Tibial artery (tissue), 4 donors: ENCODE data around the gene BCL7B.
A peak's percentile ranks its signal among the peaks of the same experiment; 100 is the strongest.
"Not testable (repeated sequence)": the region's sequence is repeated elsewhere in the genome, so short reads cannot be mapped to it uniquely, and the experiment has no call there.

Source experiments
- DNase-seq, 2 donors: peaks; one replicate each; pipeline ENCODE4 v3.0.0-alpha.2; 2019
- H3K27ac ChIP-seq, 2 donors: fragments of 200-600 bp; sonication (generic) in 1 of 2; 1 replicate in 1 of 2; 2 replicates in 1 of 2; pipeline ENCODE4 v1.5.1; 2018 to 2019; ENCODE audit warnings: mild to moderate bottlenecking in 1 of 2
- H3K27me3 ChIP-seq, 2 donors: fragments of 200-600 bp; sonication (generic) in 1 of 2; one replicate each; pipeline versions ENCODE4 v1.5.1 to v1.6.0; 2016 to 2019
- H3K36me3 ChIP-seq, 3 donors: fragments of 200-600 bp; sonication (generic) in 2 of 3; one replicate each; pipeline ENCODE4 v1.5.1; 2016 to 2019; ENCODE audit warnings: mild to moderate bottlenecking in 2 of 3
- H3K4me1 ChIP-seq, 4 donors: fragments of 200-600 bp; sonication (generic) in 2 of 4; 1 replicate in 3 of 4; 2 replicates in 1 of 4; pipeline ENCODE4 v1.5.1; 2016 to 2019
- H3K4me3 ChIP-seq, 2 donors: fragments of 200-600 bp; sonication (generic) in 1 of 2; 1 replicate in 1 of 2; 2 replicates in 1 of 2; pipeline ENCODE4 v1.5.1; 2018 to 2019; ENCODE audit warnings: mild to moderate bottlenecking in 2 of 2
- H3K9me3 ChIP-seq, 3 donors: fragments of 200-600 bp; sonication (generic) in 1 of 3; one replicate each; pipeline ENCODE4 v1.5.1; 2016 to 2019
- intact Hi-C: fragments of 100-400 bp; cut with DNase I; formaldehyde crosslinking; loops from one replicate; pipeline ENCODE4 v1.15.0; 2023; ENCODE audit warnings: low total_unique reads
- TF ChIP-seq, protein P1 (sequence below), 2 experiments: fragments of 200-600 bp in 1 of 2; fragments of 450-650 bp in 1 of 2; IDR thresholded peaks; one replicate each; pipeline ENCODE4 v1.5.1; 2017 to 2019; ENCODE audit warnings: antibody characterized with exemption in 2 of 2, mild to moderate bottlenecking in 1 of 2, moderate library complexity in 1 of 2

Gene BCL7B

DNA sequence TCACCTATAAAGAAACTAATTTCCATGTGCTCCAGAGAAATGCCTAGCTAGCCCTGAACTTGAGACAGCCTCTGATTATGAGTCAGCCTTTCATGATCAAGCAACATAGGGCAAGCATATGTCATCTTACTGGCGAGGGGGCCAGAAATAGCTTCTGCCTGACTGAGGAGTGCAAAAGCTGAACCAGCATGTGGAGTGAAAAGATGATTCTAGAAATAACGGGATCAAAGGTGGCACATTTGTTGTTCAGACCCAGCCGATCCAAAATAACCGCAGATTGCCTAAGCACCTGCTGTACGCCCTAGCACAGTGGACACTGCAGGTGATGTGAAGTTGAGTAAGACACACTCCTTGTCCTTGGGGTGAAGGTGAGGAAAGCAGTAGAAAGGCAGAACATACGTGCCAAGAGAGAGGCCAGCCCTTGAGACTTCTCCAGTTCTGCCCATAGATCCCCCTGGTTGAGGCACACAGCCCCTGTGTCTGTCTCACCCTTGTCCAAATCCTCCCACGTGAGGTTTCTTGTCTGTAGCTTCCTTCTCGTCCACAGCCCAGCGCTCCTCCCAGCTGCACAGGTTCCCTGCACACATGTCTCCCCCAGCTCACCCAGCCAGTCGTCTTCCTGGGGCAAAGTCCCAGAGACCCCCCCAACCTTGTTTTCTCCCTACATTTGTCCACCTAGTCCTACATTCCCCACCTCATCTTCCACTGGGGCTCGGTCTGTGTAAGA lies 2.8 kb upstream of the BCL7B start:
- Histone ChIP-seq H3K4me3 (no peak overlapping the region), H3K4me1 (peaks cover 0 to 17% (median 14%) of the 10 kb centered on the region in 4 donors), H3K36me3 (no peaks in the 10 kb centered on the region), H3K9me3 (no peaks in the 10 kb centered on the region), H3K27me3 (no peaks in the 10 kb centered on the region), H3K27ac (no peak overlapping the region)
- TF ChIP-seq, protein P1, sequence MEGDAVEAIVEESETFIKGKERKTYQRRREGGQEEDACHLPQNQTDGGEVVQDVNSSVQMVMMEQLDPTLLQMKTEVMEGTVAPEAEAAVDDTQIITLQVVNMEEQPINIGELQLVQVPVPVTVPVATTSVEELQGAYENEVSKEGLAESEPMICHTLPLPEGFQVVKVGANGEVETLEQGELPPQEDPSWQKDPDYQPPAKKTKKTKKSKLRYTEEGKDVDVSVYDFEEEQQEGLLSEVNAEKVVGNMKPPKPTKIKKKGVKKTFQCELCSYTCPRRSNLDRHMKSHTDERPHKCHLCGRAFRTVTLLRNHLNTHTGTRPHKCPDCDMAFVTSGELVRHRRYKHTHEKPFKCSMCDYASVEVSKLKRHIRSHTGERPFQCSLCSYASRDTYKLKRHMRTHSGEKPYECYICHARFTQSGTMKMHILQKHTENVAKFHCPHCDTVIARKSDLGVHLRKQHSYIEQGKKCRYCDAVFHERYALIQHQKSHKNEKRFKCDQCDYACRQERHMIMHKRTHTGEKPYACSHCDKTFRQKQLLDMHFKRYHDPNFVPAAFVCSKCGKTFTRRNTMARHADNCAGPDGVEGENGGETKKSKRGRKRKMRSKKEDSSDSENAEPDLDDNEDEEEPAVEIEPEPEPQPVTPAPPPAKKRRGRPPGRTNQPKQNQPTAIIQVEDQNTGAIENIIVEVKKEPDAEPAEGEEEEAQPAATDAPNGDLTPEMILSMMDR (IDR thresholded peaks at IDR 0.05) = no peak
- no peak for DNase-seq
- intact Hi-C loops = loop anchor here (2.0 kb wide), 1 partner anchor 17 kb away; no protein-coding TSS in a partner anchor

- DNase-seq = peak; percentile 94 to 97
- Histone ChIP-seq H3K27me3 (no peaks in the 10 kb centered on the region), H3K36me3 (peaks cover 2 to 28% (median 10%) of the 10 kb centered on the region in 3 donors), H3K4me1 (peaks cover 0 to 27% (median 19%) of the 10 kb centered on the region in 4 donors), H3K27ac (peak overlapping the region; percentile 90 to 100), H3K4me3 (peak overlapping the region; percentile 74 to 94), H3K9me3 (no peaks in the 10 kb centered on the region)
- TF ChIP-seq, protein P1 (IDR thresholded peaks at IDR 0.05) = no peak
- intact Hi-C loops = no loop called here
These were observed 438 bp downstream of the BCL7B start for GRCh38 chr7:73557108-73557396.

- Histone ChIP-seq H3K36me3 (peaks cover 8 to 34% (median 15%) of the 10 kb centered on the region in 3 donors), H3K27ac (peak overlapping the region; percentile 90 to 100), H3K4me1 (peaks cover 0 to 27% (median 19%) of the 10 kb centered on the region in 4 donors), H3K4me3 (peak overlapping the region; percentile 74 to 94), H3K27me3 (no peaks in the 10 kb centered on the region), H3K9me3 (no peaks in the 10 kb centered on the region)
- no peak for DNase-seq
- TF ChIP-seq, protein P1 (IDR thresholded peaks at IDR 0.05) = no peak
- intact Hi-C loops = no loop called here
These were observed 1.0 kb downstream of the BCL7B start for GRCh38 chr7:73556208-73557107.

DNA sequence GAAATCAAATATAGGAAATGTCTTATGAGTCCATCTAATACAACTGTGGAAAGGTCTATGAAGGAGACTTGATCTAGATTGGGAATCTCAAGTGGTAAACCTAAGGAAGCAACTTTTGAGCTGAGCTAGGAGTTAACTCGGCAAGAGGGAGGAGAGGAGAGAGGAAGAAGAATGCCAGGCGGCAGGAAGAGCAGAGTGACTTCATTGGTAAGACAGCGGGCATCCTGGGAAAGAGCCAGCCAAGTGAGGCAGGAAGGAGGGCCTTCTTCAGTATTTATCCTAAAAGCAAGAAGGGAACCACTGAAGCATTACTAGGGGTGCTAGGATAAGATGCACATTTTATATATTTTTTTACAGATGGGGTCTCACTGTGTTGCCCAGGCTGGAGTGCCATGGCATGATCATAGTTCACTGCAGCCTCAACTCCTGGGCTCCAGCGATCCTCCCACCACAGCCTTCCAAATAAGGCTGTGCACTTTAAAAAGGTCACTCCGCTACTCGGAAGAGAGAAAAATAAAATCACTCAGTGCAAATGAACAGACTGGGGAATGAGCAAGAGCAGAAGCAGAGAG lies 2.0 kb downstream of the BCL7B start:
- intact Hi-C loops = no loop called here
- H3K4me1 ChIP-seq = peaks cover 0 to 27% (median 19%) of the 10 kb centered on the region in 4 donors
- H3K36me3 ChIP-seq = peaks cover 15 to 42% (median 22%) of the 10 kb centered on the region in 3 donors
- peak overlapping the region; percentile 74 to 94 for H3K4me3 ChIP-seq
- H3K27ac ChIP-seq = peak overlapping the region; percentile 90 to 100
- TF ChIP-seq, protein P1 (IDR thresholded peaks at IDR 0.05) = no peak
- no peaks in the 10 kb centered on the region for H3K9me3 ChIP-seq
- H3K27me3 ChIP-seq = no peaks in the 10 kb centered on the region
- DNase-seq = no peak

DNA sequence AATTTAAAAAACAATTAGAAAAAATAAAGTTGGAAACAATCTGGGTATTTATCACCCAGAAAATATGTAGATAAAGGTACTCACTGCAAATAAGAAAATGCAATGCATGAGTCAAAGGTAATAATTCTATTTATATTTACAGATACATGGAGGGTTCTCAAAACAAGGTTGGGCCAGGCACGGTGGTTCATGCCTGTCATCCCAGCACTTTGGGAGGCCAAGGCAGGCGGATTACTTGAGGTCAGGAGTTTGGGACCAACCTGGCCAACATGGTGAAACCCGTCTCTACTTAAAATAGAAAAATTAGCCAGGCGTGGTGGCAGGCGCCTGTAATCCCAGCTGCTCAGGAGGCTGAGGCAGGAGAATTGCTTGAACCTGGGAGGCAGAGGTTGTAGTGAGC lies 7.4 kb downstream of the BCL7B start:
- H3K4me3 ChIP-seq, H3K27ac ChIP-seq, intact Hi-C loops, H3K9me3 ChIP-seq, H3K27me3 ChIP-seq, DNase-seq: not testable (repeated sequence)
- H3K4me1 ChIP-seq = peaks cover 0 to 11% (median 2%) of the 10 kb centered on the region in 4 donors
- H3K36me3 ChIP-seq = peaks cover 21 to 72% (median 41%) of the 10 kb centered on the region in 3 donors
